ENCODE measurements around the gene GAB1.

The GAB1 gene

GRCh38 chr4:143377611-143378099, 41.0 kb downstream of the GAB1 start:
- no peak for DNase-seq (ENCODE audit: low read depth)
- TF ChIP-seq POLR2A (IDR thresholded peaks at IDR 0.05; ENCODE audit: extremely low read depth, insufficient read length) (no peak), MYC (IDR thresholded peaks at IDR 0.05; ENCODE audit: low read depth, low read length) (no peak), CTCF (IDR thresholded peaks at IDR 0.05; ENCODE audit: low read depth, low read length) (no peak)
- TF ChIP-seq, protein P1, sequence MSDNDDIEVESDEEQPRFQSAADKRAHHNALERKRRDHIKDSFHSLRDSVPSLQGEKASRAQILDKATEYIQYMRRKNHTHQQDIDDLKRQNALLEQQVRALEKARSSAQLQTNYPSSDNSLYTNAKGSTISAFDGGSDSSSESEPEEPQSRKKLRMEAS (IDR thresholded peaks at IDR 0.05; ENCODE audit: low read depth, low read length) = no peak
- H3K4me3 ChIP-seq (ENCODE audit: low read depth, low read length) = no peak overlapping the region

GRCh38 chr4:143380629-143381028, 44.0 kb downstream of the GAB1 start:
- DNase-seq (ENCODE audit: low read depth) = no peak
- H3K4me3 ChIP-seq (ENCODE audit: low read depth, low read length) = no peak overlapping the region
- TF ChIP-seq CTCF (IDR thresholded peaks at IDR 0.05; ENCODE audit: low read depth, low read length) = no peak
- no peak for TF ChIP-seq POLR2A (IDR thresholded peaks at IDR 0.05; ENCODE audit: extremely low read depth, insufficient read length)
- TF ChIP-seq MYC (IDR thresholded peaks at IDR 0.05; ENCODE audit: low read depth, low read length) = no peak

DNA sequence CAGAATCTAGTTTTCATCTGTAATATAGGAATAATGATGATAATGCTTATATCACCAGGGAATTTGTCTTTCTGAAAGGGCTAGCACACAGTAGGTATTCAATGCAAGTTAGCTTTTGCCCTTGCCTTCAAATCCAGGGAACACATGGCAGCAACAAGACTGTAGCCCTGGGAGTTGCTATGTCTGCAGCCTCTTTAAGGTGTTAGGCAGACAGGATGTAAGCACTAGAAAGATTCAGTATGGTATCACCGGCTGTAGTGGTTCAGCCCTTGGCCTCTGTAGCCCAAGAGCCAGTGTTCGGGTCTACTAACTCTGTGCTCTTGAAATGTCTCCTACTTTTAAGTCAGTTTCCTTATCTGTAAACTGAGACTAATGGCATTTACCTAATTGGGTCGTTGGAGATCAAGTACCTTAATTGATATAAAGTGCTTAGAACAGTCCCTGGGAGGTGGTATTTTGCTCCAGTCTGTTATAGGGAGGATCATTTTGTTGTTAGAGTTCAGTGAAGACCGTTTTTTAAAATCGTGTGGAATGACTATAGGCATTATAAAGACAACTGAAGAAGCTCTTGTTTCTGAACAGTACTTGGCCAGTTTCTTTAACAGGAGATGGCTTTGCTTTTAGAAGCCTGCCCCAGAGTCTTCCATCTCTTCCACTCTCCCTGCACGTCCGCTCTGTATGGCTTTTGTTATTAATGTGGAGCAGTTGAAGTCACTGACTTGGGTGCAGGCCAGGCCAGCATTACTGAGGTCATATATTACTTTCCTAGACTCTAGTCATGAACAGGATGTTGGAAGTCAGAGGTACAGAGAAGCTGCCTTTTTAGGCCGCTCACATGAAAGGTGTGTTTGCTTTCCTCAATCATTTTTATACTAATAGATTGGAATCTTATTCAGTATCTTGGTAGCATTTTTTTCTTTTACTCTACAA, 44.8 kb downstream of the GAB1 start:
- TF ChIP-seq, protein P1 (IDR thresholded peaks at IDR 0.05; ENCODE audit: low read depth, low read length) = no peak
- TF ChIP-seq CTCF (IDR thresholded peaks at IDR 0.05; ENCODE audit: low read depth, low read length) = no peak
- no peak for TF ChIP-seq MYC (IDR thresholded peaks at IDR 0.05; ENCODE audit: low read depth, low read length)
- no peak for TF ChIP-seq POLR2A (IDR thresholded peaks at IDR 0.05; ENCODE audit: extremely low read depth, insufficient read length)
- no peak overlapping the region for H3K4me3 ChIP-seq (ENCODE audit: low read depth, low read length)
- DNase-seq (ENCODE audit: low read depth) = no peak

- no peak for TF ChIP-seq MYC (IDR thresholded peaks at IDR 0.05; ENCODE audit: low read depth, low read length)
- TF ChIP-seq POLR2A (IDR thresholded peaks at IDR 0.05; ENCODE audit: extremely low read depth, insufficient read length) = no peak
- TF ChIP-seq, protein P1 (IDR thresholded peaks at IDR 0.05; ENCODE audit: low read depth, low read length) = no peak
- TF ChIP-seq CTCF (IDR thresholded peaks at IDR 0.05; ENCODE audit: low read depth, low read length) = no peak
- DNase-seq (ENCODE audit: low read depth) = no peak
- H3K4me3 ChIP-seq (ENCODE audit: low read depth, low read length) = no peak overlapping the region
These were observed 45.9 kb downstream of the GAB1 start for GRCh38 chr4:143382596-143382995.

DNA sequence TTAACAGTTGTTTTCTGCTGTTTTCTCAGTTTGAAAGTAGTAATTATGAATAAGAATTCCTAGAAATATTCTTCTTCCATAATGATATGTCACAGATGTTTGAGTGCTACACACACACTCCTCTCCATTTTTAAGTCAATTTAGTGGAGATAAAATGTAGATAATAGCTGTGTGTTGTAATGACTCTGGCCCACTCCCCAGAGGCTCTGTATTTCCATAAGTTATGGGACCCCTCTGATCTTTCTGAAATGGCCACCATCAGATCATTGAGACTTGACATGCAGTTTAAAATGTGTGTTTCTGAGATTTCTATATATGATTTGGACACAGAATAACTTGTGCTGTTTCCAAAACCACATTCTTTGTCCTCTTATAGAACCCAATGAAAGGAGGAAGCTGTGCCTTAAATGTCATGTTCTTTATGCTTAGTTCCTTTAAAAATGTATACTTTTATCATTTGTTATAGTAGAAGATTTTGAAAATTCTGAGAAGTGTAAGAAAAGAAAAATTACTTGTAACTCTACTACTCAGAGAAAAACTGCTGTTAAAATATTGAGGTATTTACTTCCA, 46.4 kb downstream of the GAB1 start:
- TF ChIP-seq, protein P1 (IDR thresholded peaks at IDR 0.05; ENCODE audit: low read depth, low read length) = no peak
- TF ChIP-seq CTCF (IDR thresholded peaks at IDR 0.05; ENCODE audit: low read depth, low read length) (no peak), POLR2A (IDR thresholded peaks at IDR 0.05; ENCODE audit: extremely low read depth, insufficient read length) (no peak), MYC (IDR thresholded peaks at IDR 0.05; ENCODE audit: low read depth, low read length) (no peak)
- H3K4me3 ChIP-seq (ENCODE audit: low read depth, low read length) = no peak overlapping the region
- DNase-seq (ENCODE audit: low read depth) = no peak
